BLaER1 treated with 17β-estradiol and CSF1 and Interleukin-3, amounts not matched to agents 10 nM and 100 nM (cell line): Measurements from ENCODE around the gene RAI14.
"Not testable (repeated sequence)": the region's sequence is repeated elsewhere in the genome, so short reads cannot be mapped to it uniquely, and the experiment has no call there.

ENCODE experiments used
- H3K27ac ChIP-seq, 11 experiments: shearing (Covaris generic); formaldehyde crosslinking; 2 replicates each; pipeline ENCODE4 v1.8.1; 2022
- H3K27me3 ChIP-seq, 11 experiments: shearing (Covaris generic); formaldehyde crosslinking; 2 replicates each; pipeline ENCODE4 v1.8.1; 2022
- H3K36me3 ChIP-seq, 11 experiments: shearing (Covaris generic); formaldehyde crosslinking; 2 replicates each; pipeline ENCODE4 v1.8.1; 2022
- H3K4me1 ChIP-seq, 10 experiments: shearing (Covaris generic); formaldehyde crosslinking; 2 replicates each; pipeline ENCODE4 v1.8.1; 2022
- H3K4me2 ChIP-seq, 11 experiments: shearing (Covaris generic); formaldehyde crosslinking; 2 replicates each; pipeline ENCODE4 v1.8.1; 2022
- H3K4me3 ChIP-seq, 10 experiments: shearing (Covaris generic); formaldehyde crosslinking; 2 replicates each; pipeline ENCODE4 v1.8.1; 2022
- H3K9ac ChIP-seq, 11 experiments: shearing (Covaris generic); formaldehyde crosslinking; 2 replicates each; pipeline ENCODE4 v1.8.1; 2022
- H3K9me3 ChIP-seq, 11 experiments: shearing (Covaris generic); formaldehyde crosslinking; replicated peaks in 1 of 11; 2 replicates each; pipeline ENCODE4 v1.8.1; 2022
- H4K20me1 ChIP-seq, 11 experiments: shearing (Covaris generic); formaldehyde crosslinking; 2 replicates each; pipeline ENCODE4 v1.8.1; 2022
- Cebpa-rat ChIP-seq, 11 experiments: shearing (Covaris generic); IDR thresholded peaks; 2 replicates each; pipeline ENCODE4 v1.8.1; 2022

The RAI14 gene

GRCh38 chr5:34742061-34742460 is 85.9 kb downstream of the RAI14 start:
- no peaks in the 10 kb centered on the region for H3K27me3 ChIP-seq
- peak overlapping the region in 5 of 11 experiments; percentile 55 to 72 (median 69); a peak in 8 of 22 replicates for H3K9ac ChIP-seq
- peaks cover 0 to 21% (median 0%) of the 10 kb centered on the region in 11 experiments; a peak in 7 of 22 replicates for H3K36me3 ChIP-seq
- H3K4me3 ChIP-seq: no peak overlapping the region
- H3K4me2 ChIP-seq: peak overlapping the region; percentile 49 to 76 (median 64); a peak in 21 of 22 replicates
- H3K4me1 ChIP-seq: peaks cover 33 to 53% (median 42%) of the 10 kb centered on the region in 10 experiments
- H3K9me3 ChIP-seq: peaks cover 20 to 38% (median 28%) of the 10 kb centered on the region in 11 experiments; a peak in 21 of 22 replicates
- H4K20me1 ChIP-seq: no peaks in the 10 kb centered on the region
- no peak for TF ChIP-seq Cebpa-rat (IDR thresholded peaks at IDR 0.05)
- peak overlapping the region in 9 of 11 experiments; percentile 66 to 92 (median 82); a peak in 18 of 22 replicates for H3K27ac ChIP-seq

- H3K4me2 ChIP-seq: peak overlapping the region in 8 of 11 experiments; percentile 49 to 76 (median 64); a peak in 13 of 22 replicates
- no peak overlapping the region for H3K4me3 ChIP-seq
- H3K27me3 ChIP-seq: no peaks in the 10 kb centered on the region
- peaks cover 21 to 53% (median 36%) of the 10 kb centered on the region in 11 experiments; a peak in 21 of 22 replicates for H3K9me3 ChIP-seq
- H4K20me1 ChIP-seq: no peaks in the 10 kb centered on the region
- TF ChIP-seq Cebpa-rat (IDR thresholded peaks at IDR 0.05): no peak
- H3K9ac ChIP-seq: peak overlapping the region in 5 of 11 experiments; percentile 48 to 71 (median 69); a peak in 6 of 22 replicates
- H3K27ac ChIP-seq: peak overlapping the region in 10 of 11 experiments; percentile 50 to 92 (median 82); a peak in 17 of 22 replicates
- peaks cover 0 to 17% (median 5%) of the 10 kb centered on the region in 11 experiments; a peak in 6 of 22 replicates for H3K36me3 ChIP-seq
- peaks cover 33 to 53% (median 42%) of the 10 kb centered on the region in 10 experiments for H3K4me1 ChIP-seq
Observed at GRCh38 chr5:34743878-34744277, 87.8 kb downstream of the RAI14 start.

GRCh38 chr5:34748431-34748830 is 92.3 kb downstream of the RAI14 start:
- no peak overlapping the region for H3K9ac ChIP-seq
- H3K27me3 ChIP-seq: no peaks in the 10 kb centered on the region
- H3K36me3 ChIP-seq: peaks cover 0 to 24% (median 5%) of the 10 kb centered on the region in 11 experiments; a peak in 6 of 22 replicates
- H3K4me1 ChIP-seq: peaks cover 22 to 62% (median 42%) of the 10 kb centered on the region in 10 experiments
- no peak overlapping the region for H3K4me2 ChIP-seq
- peak overlapping the region in 1 of 11 experiments; percentile 91; a peak in 2 of 22 replicates for H3K27ac ChIP-seq
- no peak for TF ChIP-seq Cebpa-rat (IDR thresholded peaks at IDR 0.05)
- no peak overlapping the region for H3K4me3 ChIP-seq
- no peaks in the 10 kb centered on the region for H4K20me1 ChIP-seq
- H3K9me3 ChIP-seq: peaks cover 21 to 56% (median 33%) of the 10 kb centered on the region in 11 experiments; a peak in 21 of 22 replicates

- Histone ChIP-seq H3K27me3 (no peaks in the 10 kb centered on the region), H3K36me3 (peaks cover 0 to 20% (median 4%) of the 10 kb centered on the region in 11 experiments; a peak in 5 of 22 replicates), H4K20me1 (no peaks in the 10 kb centered on the region), H3K9ac (no peak overlapping the region), H3K4me2 (no peak overlapping the region), H3K4me1 (peaks cover 22 to 56% (median 36%) of the 10 kb centered on the region in 10 experiments), H3K4me3 (no peak overlapping the region), H3K9me3 (peaks cover 18 to 46% (median 27%) of the 10 kb centered on the region in 11 experiments; a peak in 21 of 22 replicates), H3K27ac (peak overlapping the region in 4 of 11 experiments; percentile 9 to 91 (median 86); a peak in 3 of 22 replicates)
- no peak for TF ChIP-seq Cebpa-rat (IDR thresholded peaks at IDR 0.05)
Observed at GRCh38 chr5:34749431-34749873, 93.3 kb downstream of the RAI14 start.

GRCh38 chr5:34750206-34750605 is 94.1 kb downstream of the RAI14 start:
- Histone ChIP-seq H3K9ac (no peak overlapping the region), H3K27me3 (no peaks in the 10 kb centered on the region), H3K9me3 (peaks cover 11 to 38% (median 21%) of the 10 kb centered on the region in 11 experiments; a peak in 20 of 22 replicates), H3K27ac (peak overlapping the region in 5 of 11 experiments; percentile 15 to 91 (median 81); a peak in 8 of 22 replicates), H3K4me3 (no peak overlapping the region), H4K20me1 (no peaks in the 10 kb centered on the region), H3K4me1 (peaks cover 22 to 61% (median 34%) of the 10 kb centered on the region in 10 experiments), H3K4me2 (0 out of 22 replicates have a peak overlapping the region, but pooled peaks of 1 of the 11 experiments have one; percentile 76), H3K36me3 (peaks cover 0 to 13% (median 0%) of the 10 kb centered on the region in 11 experiments; a peak in 5 of 22 replicates)
- no peak for TF ChIP-seq Cebpa-rat (IDR thresholded peaks at IDR 0.05)

- H3K4me3 ChIP-seq: peak overlapping the region in 2 of 10 experiments; percentile 0 to 1; a peak in 1 of 20 replicates
- peak overlapping the region in 8 of 11 experiments; percentile 24 to 77 (median 59); a peak in 12 of 22 replicates for H3K9ac ChIP-seq
- no peaks in the 10 kb centered on the region for H3K27me3 ChIP-seq
- peaks cover 0 to 21% (median 7%) of the 10 kb centered on the region in 11 experiments; a peak in 14 of 22 replicates for H3K9me3 ChIP-seq
- H3K4me2 ChIP-seq: peak overlapping the region; percentile 47 to 87 (median 73)
- TF ChIP-seq Cebpa-rat (IDR thresholded peaks at IDR 0.05): no peak; a peak in 1 of 22 replicates
- peaks cover 0 to 23% (median 5%) of the 10 kb centered on the region in 11 experiments; a peak in 14 of 22 replicates for H3K36me3 ChIP-seq
- no peaks in the 10 kb centered on the region for H4K20me1 ChIP-seq
- peak overlapping the region in 8 of 11 experiments; percentile 43 to 91 (median 78); a peak in 17 of 22 replicates for H3K27ac ChIP-seq
- peaks cover 14 to 55% (median 28%) of the 10 kb centered on the region in 10 experiments for H3K4me1 ChIP-seq
Observed at GRCh38 chr5:34751807-34752736, 95.9 kb downstream of the RAI14 start.

GRCh38 chr5:34753236-34753635 is 97.1 kb downstream of the RAI14 start:
- Histone ChIP-seq H3K9me3 (peaks cover 0 to 10% (median 0%) of the 10 kb centered on the region in 11 experiments; a peak in 2 of 22 replicates), H3K4me2 (peak overlapping the region in 8 of 11 experiments; percentile 54 to 87 (median 74); a peak in 14 of 22 replicates), H3K36me3 (peaks cover 9 to 35% (median 14%) of the 10 kb centered on the region in 11 experiments; a peak in 21 of 22 replicates), H3K27ac (peak overlapping the region in 6 of 11 experiments; percentile 66 to 91 (median 81); a peak in 13 of 22 replicates), H3K4me1 (peaks cover 14 to 55% (median 28%) of the 10 kb centered on the region in 10 experiments), H3K9ac (peak overlapping the region in 3 of 11 experiments; percentile 33 to 72 (median 50); a peak in 2 of 22 replicates)
- not testable (repeated sequence) for H4K20me1 ChIP-seq, H3K27me3 ChIP-seq, H3K4me3 ChIP-seq

- Histone ChIP-seq H3K4me3 (no peak overlapping the region), H3K36me3 (peaks cover 29 to 58% (median 39%) of the 10 kb centered on the region in 11 experiments), H3K9ac (no peak overlapping the region), H3K4me2 (no peak overlapping the region), H3K9me3 (peaks cover 0 to 20% (median 10%) of the 10 kb centered on the region in 11 experiments; a peak in 10 of 22 replicates), H3K27ac (peak overlapping the region in 1 of 11 experiments; percentile 36; a peak in 2 of 22 replicates), H3K4me1 (peaks cover 14 to 42% (median 23%) of the 10 kb centered on the region in 10 experiments), H4K20me1 (no peaks in the 10 kb centered on the region), H3K27me3 (no peaks in the 10 kb centered on the region)
- no peak for TF ChIP-seq Cebpa-rat (IDR thresholded peaks at IDR 0.05)
Observed at GRCh38 chr5:34755926-34756325, 99.8 kb downstream of the RAI14 start.
